ENCODE data around the gene RAPGEF6. TPM values are rescaled to one million over a fixed set of nuclear protein-coding genes. Genes with fewer than 3 reads are reported as not detected.
A peak's percentile ranks its signal among the peaks of the same experiment; 100 is the strongest.

Gene RAPGEF6
- total RNA-seq, 6 donors from 2014 or later: 16.4 to 49.4 (median 31.6) TPM

- no peaks in the 10 kb centered on the region for H3K27me3 ChIP-seq
- H3K27ac ChIP-seq: peak overlapping the region; percentile 63 to 79 (median 74)
- no peak overlapping the region for H3K4me3 ChIP-seq
- H3K4me1 ChIP-seq: peaks cover 48 to 62% (median 55%) of the 10 kb centered on the region in 4 donors
- TF ChIP-seq CTCF (IDR thresholded peaks at IDR 0.05) (no peak), POLR2A (IDR thresholded peaks at IDR 0.05) (no peak), EP300 (IDR thresholded peaks at IDR 0.05) (no peak), POLR2AphosphoS5 (IDR thresholded peaks at IDR 0.05) (no peak)
- DNase-seq: no peak
- ATAC-seq (ENCODE audit: low FRiP score in 2 of 2): no peak
- no peaks in the 10 kb centered on the region for H3K9me3 ChIP-seq
- no peaks in the 10 kb centered on the region for H3K36me3 ChIP-seq
Measured at GRCh38 chr5:131378721-131379541, 256.1 kb downstream of the RAPGEF6 start.

- no peak for DNase-seq
- Histone ChIP-seq H3K4me1 (peaks cover 45 to 56% (median 52%) of the 10 kb centered on the region in 4 donors), H3K27me3 (no peaks in the 10 kb centered on the region), H3K9me3 (no peaks in the 10 kb centered on the region), H3K27ac (peak overlapping the region in 3 of 4 donors; percentile 63 to 79 (median 72)), H3K36me3 (no peaks in the 10 kb centered on the region), H3K4me3 (no peak overlapping the region)
- ATAC-seq (ENCODE audit: low FRiP score in 2 of 2): no peak
- WGBS, 2 donors: 29 to 36% methylated on average over 2 of the region's 2 CpGs
- TF ChIP-seq EP300 (IDR thresholded peaks at IDR 0.05) (no peak), CTCF (IDR thresholded peaks at IDR 0.05) (no peak), POLR2AphosphoS5 (IDR thresholded peaks at IDR 0.05) (no peak), POLR2A (IDR thresholded peaks at IDR 0.05) (no peak)
Measured at GRCh38 chr5:131377785-131378325, 257.2 kb downstream of the RAPGEF6 start.

DNA sequence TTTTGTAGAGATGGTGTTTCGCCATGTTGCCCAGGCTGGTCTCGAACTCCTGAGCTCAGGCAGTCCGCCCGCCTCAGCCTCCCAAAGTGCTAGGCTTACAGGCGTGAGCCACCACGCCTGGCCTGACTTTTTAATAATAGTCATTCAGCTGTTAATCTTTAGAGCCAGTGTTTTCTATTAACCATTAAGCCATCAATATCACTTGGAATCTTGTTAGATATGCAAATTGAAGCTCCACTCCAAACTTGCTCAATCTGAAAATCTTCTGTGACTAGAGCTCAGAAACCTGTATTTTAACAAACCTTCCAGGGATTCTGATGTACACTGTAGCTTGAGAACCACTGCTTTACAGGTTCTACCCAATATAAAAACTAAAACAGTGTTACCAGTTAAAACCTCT lies 257.7 kb downstream of the RAPGEF6 start:
- DNase-seq: no peak
- H3K9me3 ChIP-seq: no peaks in the 10 kb centered on the region
- no peak overlapping the region for H3K4me3 ChIP-seq
- no peaks in the 10 kb centered on the region for H3K36me3 ChIP-seq
- TF ChIP-seq CTCF (IDR thresholded peaks at IDR 0.05): no peak
- no peak for TF ChIP-seq EP300 (IDR thresholded peaks at IDR 0.05)
- no peak for TF ChIP-seq POLR2A (IDR thresholded peaks at IDR 0.05)
- TF ChIP-seq POLR2AphosphoS5 (IDR thresholded peaks at IDR 0.05): no peak
- no peak for ATAC-seq (ENCODE audit: low FRiP score in 2 of 2)
- H3K27me3 ChIP-seq: no peaks in the 10 kb centered on the region
- peaks cover 43 to 52% (median 47%) of the 10 kb centered on the region in 4 donors for H3K4me1 ChIP-seq
- peak overlapping the region in 2 of 4 donors; percentile 12 to 13 for H3K27ac ChIP-seq
- 90 to 97% methylated on average over 6 of the region's 6 CpGs for WGBS, 2 donors

- Histone ChIP-seq H3K4me3 (no peak overlapping the region), H3K27me3 (no peaks in the 10 kb centered on the region), H3K9me3 (no peaks in the 10 kb centered on the region), H3K36me3 (no peaks in the 10 kb centered on the region), H3K4me1 (peaks cover 26 to 32% (median 31%) of the 10 kb centered on the region in 4 donors), H3K27ac (peak overlapping the region in 1 of 4 donors; percentile 11)
- 74 to 78% methylated on average over 2 of the region's 2 CpGs for WGBS, 2 donors
- TF ChIP-seq POLR2A (IDR thresholded peaks at IDR 0.05): no peak
- no peak for TF ChIP-seq CTCF (IDR thresholded peaks at IDR 0.05)
- TF ChIP-seq EP300 (IDR thresholded peaks at IDR 0.05): no peak
- no peak for TF ChIP-seq POLR2AphosphoS5 (IDR thresholded peaks at IDR 0.05)
- DNase-seq (no peak), ATAC-seq (ENCODE audit: low FRiP score in 2 of 2) (no peak)
Measured at GRCh38 chr5:131375351-131375750, 259.7 kb downstream of the RAPGEF6 start.

Small RNA genes lying within 50 kb of the gene (small RNA-seq; reads per million reads assigned to genes)
- 0 reads per million in 4 donors for gene RF02271

Other genes starting within 250 kb of the RAPGEF6 start
- gene FNIP1, start 161.8 kb upstream of the RAPGEF6 start, total RNA-seq: 10 to 100 TPM; 34.4 to 58.7 (median 42.3) TPM